Putamen (tissue), 1 donor: ENCODE results near the gene EIF3L.

Experiments used
- DNase-seq: peaks from one replicate; pipeline ENCODE4 v3.0.0-alpha.2; 2016; ENCODE audit warnings: low spot score

EIF3L gene

GRCh38 chr22:37854946-37855345 lies 5.7 kb downstream of the EIF3L start:
- DNase-seq: no peak

- DNase-seq: no peak
Measured at GRCh38 chr22:37855462-37855861, 6.2 kb downstream of the EIF3L start.

GRCh38 chr22:37860796-37861421 lies 11.7 kb downstream of the EIF3L start:
- DNase-seq: no peak

- DNase-seq: no peak
Measured at GRCh38 chr22:37862570-37863325, 13.5 kb downstream of the EIF3L start.

DNA sequence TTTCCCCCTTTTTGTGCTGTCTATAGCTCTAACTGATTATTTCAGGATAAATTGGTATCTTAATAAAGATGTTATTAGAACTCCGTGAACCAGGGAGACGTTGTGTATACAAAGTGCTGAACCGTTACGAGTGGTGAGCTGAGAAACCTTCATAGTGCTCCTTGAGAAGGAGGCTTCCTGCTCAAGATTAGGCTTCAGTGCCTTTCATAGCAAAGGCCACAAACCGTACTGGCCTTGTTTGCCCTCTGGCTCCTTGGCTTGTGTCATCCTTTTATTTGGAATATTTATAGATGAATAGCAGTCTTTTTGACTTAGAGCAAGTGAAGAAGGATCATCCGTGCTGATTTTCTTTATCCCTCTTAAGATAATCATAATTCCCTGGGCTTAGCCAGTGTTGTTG lies 16.3 kb downstream of the EIF3L start:
- no peak for DNase-seq

DNA sequence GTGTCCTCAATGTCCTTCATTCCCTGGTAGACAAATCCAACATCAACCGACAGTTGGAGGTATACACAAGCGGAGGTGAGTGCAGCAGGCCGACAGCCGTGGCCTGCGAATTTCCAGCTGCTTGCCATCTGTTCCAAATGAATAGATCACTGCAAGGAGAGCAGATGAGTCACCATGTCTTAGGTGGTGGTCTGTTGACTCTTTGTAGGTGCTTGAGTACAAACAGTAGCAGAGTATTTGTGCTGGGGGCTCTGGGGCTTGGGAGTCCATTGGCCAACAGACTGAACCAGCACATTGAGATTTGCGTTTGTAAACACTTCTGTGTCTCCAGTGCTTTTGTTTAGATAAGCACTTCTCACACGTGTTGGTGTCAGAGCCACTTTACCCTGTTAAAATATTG lies 21.1 kb downstream of the EIF3L start:
- DNase-seq: no peak

DNA sequence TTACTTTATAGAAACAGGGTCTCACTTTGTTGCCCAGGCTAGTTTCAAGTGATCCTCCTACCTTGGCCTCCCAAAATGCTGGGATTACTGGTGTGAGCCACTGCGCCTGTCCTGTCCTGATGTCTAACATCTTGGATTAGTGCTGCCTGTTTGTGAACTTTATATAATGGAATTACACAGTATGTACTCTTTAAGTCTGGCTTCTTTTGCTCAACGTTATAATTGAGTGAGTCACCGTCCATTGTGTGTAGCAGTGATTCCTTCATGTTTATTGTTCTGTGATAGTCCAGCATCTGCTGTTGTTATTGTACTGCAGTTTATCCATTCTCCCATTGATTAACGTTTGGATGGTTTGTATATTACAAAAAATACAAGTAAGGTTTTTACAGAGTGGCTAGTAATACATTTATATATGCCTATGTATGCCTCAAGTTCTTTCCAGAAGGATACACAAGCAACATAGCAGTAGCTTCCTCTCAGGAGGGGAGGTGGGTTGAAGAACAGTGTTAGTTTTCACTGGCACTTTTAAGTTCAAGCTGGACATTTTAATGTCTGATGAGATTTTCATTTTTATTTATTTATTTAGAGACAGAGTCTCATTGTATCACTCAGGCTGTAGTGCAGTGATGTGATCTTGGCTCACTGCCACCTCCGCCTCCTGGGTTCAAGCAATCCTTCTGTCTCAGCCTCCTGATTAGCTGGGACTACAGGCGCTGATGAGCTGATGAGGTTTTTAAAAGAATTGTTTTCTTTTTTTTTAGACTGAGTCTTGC lies 31.6 kb downstream of the EIF3L start:
- peak; percentile 75 for DNase-seq

DNA sequence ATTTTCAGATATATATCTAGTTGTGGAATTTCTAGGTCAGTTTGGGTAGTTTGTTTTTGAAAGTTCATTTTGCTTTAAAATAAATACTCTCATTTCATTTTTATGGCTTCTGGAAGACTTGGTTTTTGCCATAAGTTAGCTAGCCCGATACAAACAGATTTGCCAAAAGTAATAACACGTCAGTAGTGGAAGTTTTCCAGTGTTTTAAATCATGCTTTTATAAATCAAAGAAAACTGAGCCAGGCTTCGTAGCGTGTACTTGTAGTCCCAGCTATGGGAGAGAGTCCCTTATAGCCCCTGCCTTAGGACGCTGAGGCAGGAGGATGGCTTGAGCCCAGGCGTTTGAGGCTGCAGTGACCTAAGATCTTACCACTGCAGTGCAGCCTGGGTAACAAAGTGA lies 35.2 kb downstream of the EIF3L start:
- no peak for DNase-seq

GRCh38 chr22:37887584-37888378 lies 38.6 kb downstream of the EIF3L start:
- DNase-seq: peak; percentile 63

DNA sequence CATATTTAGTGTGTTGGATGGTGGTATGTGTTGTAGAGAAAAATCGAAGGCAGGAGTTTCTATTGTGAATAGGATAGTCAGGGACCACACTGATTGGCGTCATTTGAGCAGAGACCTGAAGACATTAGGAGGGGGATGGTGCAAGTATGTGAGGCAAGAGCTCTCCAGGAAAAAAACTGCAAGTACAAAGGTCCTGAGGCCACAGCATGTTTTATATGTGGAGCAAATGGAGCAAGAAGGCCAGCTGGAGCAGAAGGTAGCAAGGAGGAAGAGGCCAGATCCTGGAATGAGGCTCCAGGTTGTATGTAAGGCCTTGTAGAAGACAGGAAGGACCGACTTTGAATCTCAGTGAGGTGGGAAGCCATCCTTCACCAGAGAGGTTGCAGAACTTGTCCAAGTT lies 42.7 kb downstream of the EIF3L start:
- no peak for DNase-seq

DNA sequence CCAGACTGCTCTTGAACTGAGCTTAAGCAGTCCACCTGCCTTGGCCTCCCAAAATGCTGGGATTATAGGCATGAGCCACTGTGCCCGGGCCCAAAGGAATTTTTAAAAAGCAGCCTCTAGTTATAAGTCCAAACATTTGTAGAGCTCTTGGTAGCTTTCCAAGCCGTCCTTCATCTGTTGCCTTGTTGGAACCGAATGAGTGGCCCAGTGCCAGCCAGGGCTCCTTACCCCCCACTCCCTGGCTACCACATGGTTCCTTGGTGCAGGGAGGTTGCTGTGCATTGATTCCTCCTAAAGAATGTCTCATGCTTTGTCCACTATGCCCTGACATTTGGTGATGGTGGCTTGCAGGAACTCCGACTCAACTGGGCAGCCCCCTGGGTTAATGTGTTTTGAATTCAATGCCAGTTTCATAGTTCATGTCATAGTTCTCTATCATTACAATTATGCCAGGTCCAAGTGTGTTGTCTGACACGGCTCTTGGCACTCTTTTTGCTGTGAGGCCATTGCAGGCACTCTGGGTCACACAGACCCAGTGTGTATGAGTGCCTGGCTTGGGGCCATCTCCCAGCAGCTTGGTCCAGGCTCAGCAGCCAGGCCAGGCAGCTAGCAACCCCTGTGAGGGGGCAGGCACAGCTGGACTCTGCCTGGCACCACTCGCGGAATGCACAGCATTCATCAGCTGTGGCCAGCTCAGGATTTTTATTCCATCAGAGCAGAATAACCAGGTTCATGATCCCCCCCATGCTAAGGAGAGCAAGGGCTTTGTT lies 43.5 kb downstream of the EIF3L start:
- DNase-seq: peak; percentile 95

GRCh38 chr22:37893583-37893983 lies 44.4 kb downstream of the EIF3L start:
- DNase-seq: no peak

DNA sequence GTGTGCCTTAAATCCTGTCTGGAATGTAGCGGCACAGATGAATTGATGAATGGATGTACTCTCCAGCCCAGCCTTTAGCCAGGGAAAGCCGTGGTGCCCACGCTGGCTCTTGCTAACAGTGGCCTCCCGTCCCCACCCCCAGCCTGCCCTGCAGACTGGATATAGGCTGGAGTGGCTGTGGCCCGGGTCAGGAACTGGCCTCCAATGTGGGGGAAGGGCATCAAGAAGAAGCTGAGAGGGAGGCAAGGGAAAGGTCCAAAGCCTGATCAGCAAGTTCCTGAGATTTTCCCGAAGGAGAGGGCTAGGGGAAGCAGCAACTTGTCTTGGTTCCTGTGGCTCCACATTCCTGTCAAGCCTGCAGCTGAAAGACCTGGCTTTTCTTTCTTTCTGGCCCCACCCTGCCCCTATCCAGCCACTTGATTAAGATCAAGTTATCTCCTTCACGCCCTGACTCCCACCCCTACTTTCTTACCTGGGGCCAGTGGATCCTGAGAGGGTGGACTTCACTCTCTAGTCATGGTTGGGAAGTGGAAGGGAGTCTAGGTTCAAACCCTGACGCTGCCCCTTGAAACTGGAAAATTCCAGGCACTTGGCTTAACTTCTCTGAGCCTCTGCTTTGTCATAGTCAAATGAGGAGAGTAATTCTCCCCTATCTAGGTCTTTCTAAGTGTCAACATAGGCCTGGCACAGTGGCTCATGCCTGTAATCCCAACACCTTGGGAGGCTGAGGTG lies 45.9 kb downstream of the EIF3L start:
- DNase-seq: no peak

GRCh38 chr22:37896181-37896592 lies 47.0 kb downstream of the EIF3L start:
- DNase-seq: no peak

- DNase-seq: no peak
Measured at GRCh38 chr22:37896939-37897338, 47.7 kb downstream of the EIF3L start.

DNA sequence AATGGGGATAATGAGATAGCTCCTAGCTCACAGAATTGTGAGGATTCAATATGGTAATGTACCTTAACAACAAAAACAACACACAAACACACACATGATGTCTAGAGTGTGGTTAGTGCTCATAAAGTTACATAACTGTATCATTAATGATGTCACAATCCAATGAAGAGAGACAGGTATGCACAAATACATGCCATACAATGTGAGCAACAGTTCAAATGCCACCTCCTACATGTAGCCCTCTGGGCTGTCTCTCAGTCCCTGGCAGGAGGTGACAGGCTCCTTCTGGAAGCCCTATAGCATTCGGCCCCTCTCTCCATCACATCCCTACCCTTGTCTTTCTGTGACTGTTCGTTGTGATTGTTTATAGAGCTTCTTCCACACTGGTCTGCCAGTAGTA lies 48.6 kb downstream of the EIF3L start:
- DNase-seq: no peak

DNA sequence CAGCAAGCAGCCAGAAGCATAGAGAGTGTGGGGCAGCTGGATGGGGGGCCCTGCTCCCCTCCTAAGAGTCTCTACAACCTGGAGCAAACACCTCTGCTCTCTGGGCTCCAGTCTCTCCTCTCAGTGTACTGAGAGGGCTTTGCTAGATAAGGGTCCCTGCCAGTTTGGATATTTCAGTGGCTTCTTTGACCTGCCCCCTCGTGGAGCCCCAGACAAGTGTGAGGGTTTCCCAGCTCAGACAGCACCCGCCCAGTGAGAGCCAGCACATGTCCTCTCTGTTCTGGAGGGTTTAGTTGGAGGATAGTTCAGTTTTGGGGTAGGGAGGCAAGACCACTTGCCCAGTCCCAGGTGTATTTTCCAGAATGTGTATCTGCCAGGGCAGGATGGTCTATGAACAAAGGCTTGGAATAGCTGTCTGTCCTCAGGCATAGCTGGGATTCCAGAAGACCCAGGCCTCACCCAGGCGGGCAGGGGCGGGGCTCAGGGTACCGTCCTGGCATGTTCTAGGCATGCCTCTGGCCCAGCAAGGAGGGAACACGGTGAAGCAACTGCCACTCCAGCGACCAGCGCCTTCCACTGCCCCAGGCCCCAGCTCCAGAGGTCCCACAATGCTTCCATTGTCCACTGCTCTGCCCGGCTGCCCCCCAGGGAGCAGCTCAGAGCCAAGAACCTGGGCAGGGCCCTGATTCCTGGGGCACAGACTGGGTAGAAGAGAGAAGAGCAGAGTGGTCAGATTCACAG lies 49.4 kb downstream of the EIF3L start:
- DNase-seq: peak; percentile 79

DNA sequence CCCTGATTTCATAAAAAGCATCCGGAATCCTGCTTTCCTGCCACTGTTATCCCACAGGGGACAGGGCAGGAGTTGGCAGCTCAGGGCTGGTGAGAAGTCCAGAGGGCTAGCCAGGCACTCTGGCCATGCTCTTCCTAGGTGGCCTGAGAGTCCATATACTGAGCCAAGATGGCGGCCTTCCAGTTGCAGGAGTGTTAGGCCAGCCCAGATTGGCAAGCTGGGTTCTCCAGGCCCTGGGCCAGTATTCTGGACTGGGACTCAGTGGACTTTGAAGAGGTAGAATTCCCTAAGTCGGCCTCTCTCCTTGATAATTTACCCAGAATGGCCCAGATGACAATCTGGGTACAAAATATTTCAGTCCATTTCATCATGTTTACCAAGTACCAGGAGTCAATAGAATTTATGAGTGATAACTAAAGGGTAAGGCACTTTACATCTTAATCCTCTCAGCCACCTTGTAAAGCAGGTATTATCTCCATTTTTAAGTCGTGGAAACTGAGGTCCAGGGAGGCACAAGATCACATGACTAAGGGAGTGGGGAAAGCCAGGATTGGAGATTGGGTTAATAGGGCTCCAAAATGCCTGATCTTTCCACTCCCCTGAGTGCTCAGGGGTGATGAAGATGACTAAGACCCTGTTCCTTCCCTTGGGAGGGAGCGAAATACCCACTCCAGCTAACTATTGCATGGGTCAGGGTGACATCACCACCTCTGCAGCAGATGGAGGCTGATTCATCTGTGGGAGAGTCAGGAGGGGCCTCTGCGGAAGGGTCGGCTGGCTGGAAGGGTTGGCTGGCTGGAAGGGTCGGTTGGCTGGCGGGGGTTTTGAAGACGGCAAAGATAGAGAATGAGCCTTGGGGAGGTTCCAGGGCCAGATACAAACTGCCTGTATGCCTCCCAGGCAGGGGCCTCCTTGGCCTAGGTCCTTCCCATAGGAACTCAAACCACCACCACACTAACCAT lies 55.6 kb downstream of the EIF3L start:
- no peak for DNase-seq
